HepG2 (cell line): ENCODE results near the gene SLC35F1. TPM values are rescaled to one million over a fixed set of nuclear protein-coding genes. Genes with fewer than 3 reads are reported as not detected.

ENCODE experiments used
- ATAC-seq: fragments of 200-7000 bp; cut with Tn5 transposase; 3 replicates; pipeline ENCODE4 v1.9.1; 2020; ENCODE audit warnings: mild to moderate bottlenecking, moderate library complexity
- BruUV-seq: library from RNA; stranded (reverse); fragments of 400-500 nt; replicated peaks from 2 replicates; lab custom pipeline; 2021; lab: Mats Ljungman, UMichigan
- CTCF ChIA-PET: fragments of 300-600 bp; formaldehyde crosslinking; extraction: SDS; loops from one replicate; lab custom pipeline; 2021; ENCODE audit warnings: low total read pairs, inconsistent platforms, low intra/inter-chr PET ratio; lab: Yijun Ruan, JAX
- POLR2A ChIA-PET: fragments of 350-600 bp; sonication (Branson Sonifier 250); formaldehyde crosslinking; loops from one replicate; lab custom pipeline; 2020; ENCODE audit warnings: antibody characterized with exemption, inconsistent platforms; lab: Yijun Ruan, JAX
- DNase-seq: peaks from one replicate; pipeline ENCODE4 v3.0.0-alpha.2; 2015; ENCODE audit warnings: low spot score
- FAIRE-seq: peaks from 3 replicates; lab custom pipeline; 2011; peaks lifted over from hg19 to GRCh38; lab: Jason Lieb, UNC
- H2AFZ ChIP-seq: one replicate; pipeline ENCODE4 v1.6.1; 2011; ENCODE audit warnings: low read length, inconsistent platforms
- H3K27ac ChIP-seq: fragments of 300-600 bp; 3 replicates; pipeline ENCODE4 v1.8.0; 2011; ENCODE audit warnings: mixed run types, mild to moderate bottlenecking, mixed read lengths, low read length, inconsistent platforms; ENCODE audit not compliant: insufficient read depth; ENCODE audit errors: extremely low read length
- H3K27me3 ChIP-seq, 2 experiments: fragments of 200-600 bp in 1 of 2; 2 replicates in 1 of 2; 3 replicates in 1 of 2; pipeline versions ENCODE4 v1.6.0 to v1.8.0; 2011; ENCODE audit warnings: low read length in 2 of 2, mild to moderate bottlenecking in 2 of 2, moderate library complexity in 2 of 2, inconsistent platforms in 1 of 2; ENCODE audit not compliant: insufficient read depth in 2 of 2, control insufficient read depth in 1 of 2
- H3K36me3 ChIP-seq, 2 experiments: fragments of 200-600 bp in 1 of 2; replicated peaks in 1 of 2; 2 replicates in 1 of 2; 3 replicates in 1 of 2; pipeline versions ENCODE4 v1.5.1 to v1.8.0; 2011; ENCODE audit warnings: low read length in 2 of 2, inconsistent platforms in 1 of 2; ENCODE audit not compliant: insufficient read depth in 2 of 2, control insufficient read depth in 1 of 2
- H3K4me1 ChIP-seq: 2 replicates; pipeline ENCODE4 v1.5.1; 2012; ENCODE audit warnings: low read length, inconsistent platforms; ENCODE audit not compliant: insufficient read depth
- H3K4me2 ChIP-seq: 2 replicates; pipeline ENCODE4 v1.6.0; 2011; ENCODE audit warnings: low read depth, low read length, inconsistent platforms
- H3K4me3 ChIP-seq, 3 experiments: fragments of 200-600 bp in 1 of 3; sonication (generic), shearing (Covaris generic) in 1 of 3; replicated peaks in 1 of 3; 2 replicates each; pipeline ENCODE4 v1.5.1; 2011 to 2016; ENCODE audit warnings: low read length in 3 of 3, inconsistent platforms in 2 of 3, low read depth in 2 of 3, mild to moderate bottlenecking in 2 of 3, control low read depth in 1 of 3, mixed read lengths in 1 of 3; ENCODE audit not compliant: insufficient read depth in 1 of 3
- H3K79me2 ChIP-seq: one replicate; pipeline ENCODE4 v1.6.1; 2011; ENCODE audit warnings: low read length, inconsistent platforms; ENCODE audit not compliant: insufficient read depth
- H3K9ac ChIP-seq: 2 replicates; pipeline ENCODE4 v1.6.0; 2011; ENCODE audit warnings: mild to moderate bottlenecking, low read depth, low read length, inconsistent platforms; ENCODE audit not compliant: insufficient read depth
- H3K9me3 ChIP-seq: 2 replicates; pipeline ENCODE4 v1.5.1; 2012; ENCODE audit warnings: mild to moderate bottlenecking, low read length
- H4K20me1 ChIP-seq: 2 replicates; pipeline ENCODE4 v1.6.0; 2011; ENCODE audit warnings: inconsistent platforms, mild to moderate bottlenecking, low read length, moderate library complexity; ENCODE audit not compliant: insufficient read depth
- MAFF ChIP-seq: IDR thresholded peaks from 2 replicates; pipeline ENCODE4 v1.6.1; 2011; ENCODE audit warnings: low read depth, low read length, improper control_type of control experiment
- MAFK ChIP-seq, 2 experiments: IDR thresholded peaks in 1 of 2; conservative IDR thresholded peaks in 1 of 2; 2 replicates each; pipeline ENCODE4 v1.6.1; 2011; ENCODE audit warnings: improper control_type of control experiment in 2 of 2, low read length in 2 of 2
- PLRG1 ChIP-seq: fragments of 450-650 bp; conservative IDR thresholded peaks from 2 replicates; pipeline ENCODE4 v1.6.1; 2016
- RARA ChIP-seq: IDR thresholded peaks from 2 replicates; pipeline ENCODE4 v1.6.1; 2016; ENCODE audit warnings: missing genetic modification reagents, missing compliant biosample characterization
- WGBS: methylation state at CpG from one replicate; pipeline ENCODE4 v1.1.6; 2017; ENCODE audit warnings: low lambda C conversion rate; 5-methylcytosine and 5-hydroxymethylcytosine counted together
- in situ Hi-C: cut with HindIII; loops from 2 replicates; pipeline ENCODE4 v1.10.0; 2017; ENCODE audit warnings: low pct_unique_long_range_greater_than_20kb; ENCODE audit not compliant: extremely low pct_ligation_motif_present
- intact Hi-C: fragments of 100-400 bp; cut with micrococcal nuclease; formaldehyde crosslinking; loops from one replicate; pipeline ENCODE4 v1.10.0; 2022; ENCODE audit not compliant: unreplicated experiment
- polyA plus RNA-seq, 8 experiments: library from polyadenylated mRNA; depleted of rRNA in 3 of 8; stranded (reverse) in 7 of 8; unstranded in 1 of 8; fragments of >200 nt; fragmentation: Illumina TruSeq in 4 of 8; extraction: Trizol in 4 of 8; gene quantifications; 2 replicates each; pipeline versions ENCODE4 v1.2.1 to v1.2.3, GENCODE V29; 2011 to 2016; ENCODE audit warnings: low read depth in 4 of 8, missing spikeins in 1 of 8, mixed read lengths in 1 of 8; ENCODE audit not compliant: insufficient read depth in 1 of 8
- total RNA-seq, 5 experiments: library from RNA; depleted of rRNA; stranded (reverse); fragments of >200 nt; fragmentation: Illumina TruSeq; extraction: Trizol; gene quantifications; 2 replicates each; pipeline ENCODE4 v1.2.3, GENCODE V29; 2016; ENCODE audit warnings: low read depth in 1 of 5
- TF ChIP-seq, protein P1 (sequence below): sonication (generic); formaldehyde crosslinking; IDR thresholded peaks from 2 replicates; pipeline ENCODE4 v1.5.0; 2020; ENCODE audit warnings: missing genetic modification reagents
- TF ChIP-seq, protein P2 (sequence below): sonication (generic); IDR thresholded peaks from 2 replicates; pipeline ENCODE4 v1.6.1; 2016; ENCODE audit warnings: low read depth, borderline replicate concordance

SLC35F1 gene
- total and polyA plus RNA-seq, 2 of the 13 experiments (the other 11 are each of a cell fraction or from before 2014, with no cell fraction given) = 0.01 TPM; not detected in 1

DNA sequence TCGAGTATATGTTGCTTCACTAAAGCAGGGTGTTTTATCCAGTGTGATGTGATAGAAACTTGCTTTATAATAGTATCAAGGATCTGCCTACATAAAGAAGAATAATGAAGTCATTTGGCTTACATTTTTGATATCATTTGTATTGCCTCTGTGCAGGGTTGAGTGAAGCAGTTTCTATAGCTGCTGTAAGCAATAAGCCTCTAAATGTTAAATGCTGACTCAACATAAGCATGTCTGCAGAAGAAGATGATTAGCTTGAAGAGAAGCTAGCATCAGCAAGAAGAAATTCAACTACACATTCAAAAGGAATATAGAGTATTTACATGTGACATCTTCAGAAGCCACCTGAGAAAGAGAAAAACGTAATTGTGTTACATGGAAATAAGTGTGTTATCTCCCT lies 17.6 kb downstream of the SLC35F1 start:
- 39% methylated on average over 2 of the region's 2 CpGs for WGBS
- no peak for FAIRE-seq

More for the DNA sequence above, 17.6 kb downstream of the SLC35F1 start:
- H3K79me2 ChIP-seq = no peaks in the 10 kb centered on the region
- H3K36me3 ChIP-seq = no peaks in the 10 kb centered on the region
- H3K9me3 ChIP-seq = peaks cover 10% of the 10 kb centered on the region; the same call in 1 of the 2 replicates
- CTCF ChIA-PET = no interaction called here
- no peaks in the 10 kb centered on the region; a peak in 1 of 5 replicates for H3K27me3 ChIP-seq
- no peak for ATAC-seq
- POLR2A ChIA-PET = no interaction called here
- in situ Hi-C loops (no loop called here), intact Hi-C loops (no loop called here)
- H3K4me2 ChIP-seq = no peak overlapping the region
- no TSS peak for BruUV-seq
- DNase-seq = no peak
- H3K4me3 ChIP-seq = no peak overlapping the region
- H3K4me1 ChIP-seq = peaks cover 10% of the 10 kb centered on the region
- no peak overlapping the region for H3K9ac ChIP-seq
- H4K20me1 ChIP-seq = no peaks in the 10 kb centered on the region
- no peak overlapping the region for H2AFZ ChIP-seq
- TF ChIP-seq PLRG1 = no peak
- TF ChIP-seq MAFF = peak; percentile 96
- TF ChIP-seq, protein P1, sequence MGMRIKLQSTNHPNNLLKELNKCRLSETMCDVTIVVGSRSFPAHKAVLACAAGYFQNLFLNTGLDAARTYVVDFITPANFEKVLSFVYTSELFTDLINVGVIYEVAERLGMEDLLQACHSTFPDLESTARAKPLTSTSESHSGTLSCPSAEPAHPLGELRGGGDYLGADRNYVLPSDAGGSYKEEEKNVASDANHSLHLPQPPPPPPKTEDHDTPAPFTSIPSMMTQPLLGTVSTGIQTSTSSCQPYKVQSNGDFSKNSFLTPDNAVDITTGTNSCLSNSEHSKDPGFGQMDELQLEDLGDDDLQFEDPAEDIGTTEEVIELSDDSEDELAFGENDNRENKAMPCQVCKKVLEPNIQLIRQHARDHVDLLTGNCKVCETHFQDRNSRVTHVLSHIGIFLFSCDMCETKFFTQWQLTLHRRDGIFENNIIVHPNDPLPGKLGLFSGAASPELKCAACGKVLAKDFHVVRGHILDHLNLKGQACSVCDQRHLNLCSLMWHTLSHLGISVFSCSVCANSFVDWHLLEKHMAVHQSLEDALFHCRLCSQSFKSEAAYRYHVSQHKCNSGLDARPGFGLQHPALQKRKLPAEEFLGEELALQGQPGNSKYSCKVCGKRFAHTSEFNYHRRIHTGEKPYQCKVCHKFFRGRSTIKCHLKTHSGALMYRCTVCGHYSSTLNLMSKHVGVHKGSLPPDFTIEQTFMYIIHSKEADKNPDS (CRISPR knock-in tag) = no peak
- no peak for TF ChIP-seq RARA (CRISPR knock-in tag)
- peak; percentile 96 to 98 for TF ChIP-seq MAFK (conservative IDR thresholded peaks at IDR 0.05 in 1 of 2, IDR thresholded peaks at IDR 0.05 in 1 of 2; ENCODE audit: low read length in 2 of 2)
- TF ChIP-seq, protein P2, sequence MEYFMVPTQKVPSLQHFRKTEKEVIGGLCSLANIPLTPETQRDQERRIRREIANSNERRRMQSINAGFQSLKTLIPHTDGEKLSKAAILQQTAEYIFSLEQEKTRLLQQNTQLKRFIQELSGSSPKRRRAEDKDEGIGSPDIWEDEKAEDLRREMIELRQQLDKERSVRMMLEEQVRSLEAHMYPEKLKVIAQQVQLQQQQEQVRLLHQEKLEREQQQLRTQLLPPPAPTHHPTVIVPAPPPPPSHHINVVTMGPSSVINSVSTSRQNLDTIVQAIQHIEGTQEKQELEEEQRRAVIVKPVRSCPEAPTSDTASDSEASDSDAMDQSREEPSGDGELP = no peak
- H3K27ac ChIP-seq = no peak overlapping the region
